DOHH2 (cell line): ENCODE results near the gene PRKCQ.

Source experiments
- CTCF ChIP-seq: fragments of 200-600 bp; sonication (generic); IDR thresholded peaks from one replicate; pipeline ENCODE4 v1.5.1; 2014; ENCODE audit warnings: antibody characterized with exemption, mild to moderate bottlenecking, low read depth, low read length; ENCODE audit not compliant: poor library complexity, severe bottlenecking
- EZH2phosphoT487 ChIP-seq: fragments of 200-600 bp; sonication (generic); IDR thresholded peaks from 2 replicates; pipeline ENCODE4 v1.6.1; 2017; ENCODE audit warnings: borderline replicate concordance, mild to moderate bottlenecking, antibody characterized with exemption, low read length, moderate library complexity, mixed read lengths

- TF ChIP-seq CTCF (no peak), EZH2phosphoT487 (no peak)
These were observed 30.6 kb upstream of the PRKCQ start for GRCh38 chr10:6610647-6611046.
